ENCODE data around the gene ADGRG3. TPM values are rescaled to one million over a fixed set of nuclear protein-coding genes. Genes with fewer than 3 reads are reported as not detected.
A peak's percentile ranks its signal among the peaks of the same experiment; 100 is the strongest.

ADGRG3 gene
- total and polyA plus RNA-seq, 9 donors, result 0.04 to 1.1 (median 0.21) TPM

DNA sequence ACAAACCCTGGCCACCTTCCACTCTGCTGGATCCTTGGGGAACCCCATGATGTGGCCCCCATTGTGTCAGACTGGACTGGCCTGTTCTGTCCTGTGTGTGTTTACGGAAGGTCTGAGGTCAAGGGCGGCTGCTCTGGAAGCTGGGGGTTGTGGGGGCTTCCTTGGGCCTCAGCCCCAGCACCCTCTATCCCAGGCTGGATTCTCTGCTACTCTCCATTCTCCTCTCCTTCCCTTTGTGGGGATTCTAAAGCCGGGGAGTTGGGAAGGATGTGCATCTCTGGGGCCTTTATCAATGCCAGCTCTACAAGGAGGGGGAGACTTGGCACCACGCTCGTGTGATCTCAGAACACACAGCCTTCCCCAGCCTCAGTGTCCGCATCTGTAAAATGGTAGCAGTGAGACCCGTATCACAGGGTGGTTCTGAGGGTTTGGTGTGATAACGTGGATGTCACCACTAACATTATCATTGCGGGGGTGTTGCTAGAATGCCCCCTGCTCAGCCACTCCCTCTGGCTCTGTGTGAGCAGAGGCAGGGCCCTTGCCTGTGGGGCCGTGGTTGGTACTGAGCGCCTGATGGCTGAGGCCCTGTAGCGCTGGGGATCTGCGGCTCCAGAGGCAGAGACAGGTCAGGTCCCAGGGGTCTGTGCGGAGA lies 21.6 kb upstream of the ADGRG3 start:
- Histone ChIP-seq H3K4me3 (ENCODE audit: low read length) (no peak overlapping the region), H3K4me1 (ENCODE audit: control insufficient read depth, insufficient read depth, low read length) (peaks cover 49% of the 10 kb centered on the region)
- DNase-seq, result no peak

DNA sequence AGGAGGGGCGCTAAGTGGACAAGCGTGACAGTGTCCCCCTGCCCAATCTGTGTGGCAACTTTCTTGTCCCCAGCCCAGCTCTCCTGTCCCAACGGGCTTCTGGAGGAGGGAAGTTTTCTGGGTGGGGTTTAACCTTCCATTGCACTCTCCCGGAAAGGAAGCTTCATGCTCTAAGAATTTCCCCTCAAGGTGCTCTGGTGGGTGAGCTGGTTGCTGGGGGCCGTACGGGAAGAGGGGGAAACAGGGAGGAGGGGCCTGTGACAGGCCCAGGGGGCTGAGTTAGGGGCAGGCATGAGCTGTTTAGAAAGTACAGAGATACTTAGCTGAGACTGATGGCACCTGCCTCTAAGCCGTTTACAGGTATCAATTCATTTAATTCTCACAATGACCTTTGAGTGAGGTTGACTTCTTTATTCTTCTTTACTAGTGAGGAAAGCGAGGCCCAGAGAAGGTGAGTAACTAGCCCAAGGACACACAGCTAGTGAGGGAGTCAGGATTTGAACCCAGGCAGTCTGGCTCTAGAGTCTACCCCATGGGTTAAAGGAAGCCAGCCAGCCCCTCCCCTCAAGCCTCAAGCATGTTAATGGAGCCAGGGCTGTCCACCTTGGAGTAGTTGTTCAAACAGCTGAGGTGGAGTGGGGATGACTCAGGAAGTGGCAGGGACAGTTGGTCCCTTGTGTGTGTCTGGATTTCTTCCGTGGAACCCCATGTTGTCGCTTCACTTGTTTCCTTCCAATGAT lies 20.8 kb upstream of the ADGRG3 start:
- Histone ChIP-seq H3K9me3 (replicated peaks; ENCODE audit: control insufficient read depth, low read depth, low read length) (no peaks in the 10 kb centered on the region), H3K27me3 (ENCODE audit: control insufficient read depth, insufficient read depth, low read length) (peaks cover 2% of the 10 kb centered on the region), H3K27ac (ENCODE audit: low read length) (peak overlapping the region; percentile 85), H3K4me1 (ENCODE audit: control insufficient read depth, insufficient read depth, low read length) (peaks cover 49% of the 10 kb centered on the region), H3K36me3 (ENCODE audit: control insufficient read depth, insufficient read depth, low read length) (no peaks in the 10 kb centered on the region), H3K4me3 (ENCODE audit: low read length) (no peak overlapping the region)
- 78% methylated on average over 3 of the region's 10 CpGs for WGBS (ENCODE audit: insufficient coverage)
- no peak for DNase-seq

More for the DNA sequence above, 21.6 kb upstream of the ADGRG3 start:
- Histone ChIP-seq H3K27me3 (ENCODE audit: control insufficient read depth, insufficient read depth, low read length) (peaks cover 2% of the 10 kb centered on the region), H3K36me3 (ENCODE audit: control insufficient read depth, insufficient read depth, low read length) (no peaks in the 10 kb centered on the region), H3K9me3 (replicated peaks; ENCODE audit: control insufficient read depth, low read depth, low read length) (no peaks in the 10 kb centered on the region), H3K27ac (ENCODE audit: low read length) (peak overlapping the region; percentile 85)
- no CpG with 5 or more reads among the region's 14 CpGs for WGBS (ENCODE audit: insufficient coverage)

- Histone ChIP-seq H3K27ac (ENCODE audit: low read length) (peak overlapping the region; percentile 85), H3K36me3 (ENCODE audit: control insufficient read depth, insufficient read depth, low read length) (no peaks in the 10 kb centered on the region), H3K9me3 (replicated peaks; ENCODE audit: control insufficient read depth, low read depth, low read length) (no peaks in the 10 kb centered on the region), H3K4me1 (ENCODE audit: control insufficient read depth, insufficient read depth, low read length) (peaks cover 45% of the 10 kb centered on the region), H3K4me3 (ENCODE audit: low read length) (no peak overlapping the region), H3K27me3 (ENCODE audit: control insufficient read depth, insufficient read depth, low read length) (peaks cover 2% of the 10 kb centered on the region)
- WGBS (ENCODE audit: insufficient coverage), result 84% methylated on average over 3 of the region's 5 CpGs
- DNase-seq, result peak; percentile 66
These were observed 20.0 kb upstream of the ADGRG3 start for GRCh38 chr16:57648125-57648524.

- 45% methylated on average over 17 of the region's 18 CpGs for WGBS (ENCODE audit: insufficient coverage)
- H3K27me3 ChIP-seq (ENCODE audit: control insufficient read depth, insufficient read depth, low read length), result peaks cover 2% of the 10 kb centered on the region
- no peaks in the 10 kb centered on the region for H3K36me3 ChIP-seq (ENCODE audit: control insufficient read depth, insufficient read depth, low read length)
- DNase-seq, result peak; percentile 71
- H3K4me3 ChIP-seq (ENCODE audit: low read length), result no peak overlapping the region
- peak overlapping the region; percentile 85 for H3K27ac ChIP-seq (ENCODE audit: low read length)
- peaks cover 44% of the 10 kb centered on the region for H3K4me1 ChIP-seq (ENCODE audit: control insufficient read depth, insufficient read depth, low read length)
- H3K9me3 ChIP-seq (replicated peaks; ENCODE audit: control insufficient read depth, low read depth, low read length), result no peaks in the 10 kb centered on the region
These were observed 19.3 kb upstream of the ADGRG3 start for GRCh38 chr16:57648581-57649442.

- Histone ChIP-seq H3K36me3 (ENCODE audit: control insufficient read depth, insufficient read depth, low read length) (no peaks in the 10 kb centered on the region), H3K27me3 (ENCODE audit: control insufficient read depth, insufficient read depth, low read length) (peaks cover 2% of the 10 kb centered on the region), H3K27ac (ENCODE audit: low read length) (no peak overlapping the region), H3K4me1 (ENCODE audit: control insufficient read depth, insufficient read depth, low read length) (peaks cover 42% of the 10 kb centered on the region), H3K4me3 (ENCODE audit: low read length) (no peak overlapping the region), H3K9me3 (replicated peaks; ENCODE audit: control insufficient read depth, low read depth, low read length) (no peaks in the 10 kb centered on the region)
- 89% methylated on average over 5 of the region's 6 CpGs for WGBS (ENCODE audit: insufficient coverage)
- no peak for DNase-seq
These were observed 18.7 kb upstream of the ADGRG3 start for GRCh38 chr16:57649443-57649751.

DNA sequence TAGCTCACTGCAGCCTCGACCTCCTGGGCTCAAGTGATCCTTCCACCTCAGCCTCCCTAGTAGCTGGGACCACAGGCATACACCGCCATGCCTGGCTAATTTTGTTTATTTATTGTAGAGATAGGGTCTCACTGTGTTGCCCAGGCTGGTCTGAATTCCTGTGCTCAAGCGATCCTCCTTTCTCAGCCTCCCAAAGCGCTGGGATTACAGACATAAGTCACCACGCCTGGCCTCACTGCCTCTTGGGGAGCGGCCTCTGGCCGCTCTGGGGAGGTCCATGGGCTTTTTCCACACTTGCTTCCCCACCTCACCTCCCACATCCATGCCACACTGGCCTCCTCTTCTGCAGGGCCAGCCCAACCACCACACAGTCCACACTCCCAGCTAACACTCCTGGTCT lies 18.3 kb upstream of the ADGRG3 start:
- DNase-seq, result no peak
- Histone ChIP-seq H3K27ac (ENCODE audit: low read length) (no peak overlapping the region), H3K36me3 (ENCODE audit: control insufficient read depth, insufficient read depth, low read length) (no peaks in the 10 kb centered on the region), H3K4me3 (ENCODE audit: low read length) (no peak overlapping the region), H3K9me3 (replicated peaks; ENCODE audit: control insufficient read depth, low read depth, low read length) (no peaks in the 10 kb centered on the region), H3K27me3 (ENCODE audit: control insufficient read depth, insufficient read depth, low read length) (peaks cover 3% of the 10 kb centered on the region), H3K4me1 (ENCODE audit: control insufficient read depth, insufficient read depth, low read length) (peaks cover 39% of the 10 kb centered on the region)
- WGBS (ENCODE audit: insufficient coverage), result 97% methylated on average over 5 of the region's 7 CpGs

- H3K4me3 ChIP-seq (ENCODE audit: low read length), result no peak overlapping the region
- no peak overlapping the region for H3K27ac ChIP-seq (ENCODE audit: low read length)
- peaks cover 26% of the 10 kb centered on the region for H3K4me1 ChIP-seq (ENCODE audit: control insufficient read depth, insufficient read depth, low read length)
- H3K27me3 ChIP-seq (ENCODE audit: control insufficient read depth, insufficient read depth, low read length), result peaks cover 3% of the 10 kb centered on the region
- 77% methylated on average over 8 of the region's 10 CpGs for WGBS (ENCODE audit: insufficient coverage)
- no peaks in the 10 kb centered on the region for H3K36me3 ChIP-seq (ENCODE audit: control insufficient read depth, insufficient read depth, low read length)
- no peaks in the 10 kb centered on the region for H3K9me3 ChIP-seq (replicated peaks; ENCODE audit: control insufficient read depth, low read depth, low read length)
- no peak for DNase-seq
These were observed 16.5 kb upstream of the ADGRG3 start for GRCh38 chr16:57651344-57652333.

DNA sequence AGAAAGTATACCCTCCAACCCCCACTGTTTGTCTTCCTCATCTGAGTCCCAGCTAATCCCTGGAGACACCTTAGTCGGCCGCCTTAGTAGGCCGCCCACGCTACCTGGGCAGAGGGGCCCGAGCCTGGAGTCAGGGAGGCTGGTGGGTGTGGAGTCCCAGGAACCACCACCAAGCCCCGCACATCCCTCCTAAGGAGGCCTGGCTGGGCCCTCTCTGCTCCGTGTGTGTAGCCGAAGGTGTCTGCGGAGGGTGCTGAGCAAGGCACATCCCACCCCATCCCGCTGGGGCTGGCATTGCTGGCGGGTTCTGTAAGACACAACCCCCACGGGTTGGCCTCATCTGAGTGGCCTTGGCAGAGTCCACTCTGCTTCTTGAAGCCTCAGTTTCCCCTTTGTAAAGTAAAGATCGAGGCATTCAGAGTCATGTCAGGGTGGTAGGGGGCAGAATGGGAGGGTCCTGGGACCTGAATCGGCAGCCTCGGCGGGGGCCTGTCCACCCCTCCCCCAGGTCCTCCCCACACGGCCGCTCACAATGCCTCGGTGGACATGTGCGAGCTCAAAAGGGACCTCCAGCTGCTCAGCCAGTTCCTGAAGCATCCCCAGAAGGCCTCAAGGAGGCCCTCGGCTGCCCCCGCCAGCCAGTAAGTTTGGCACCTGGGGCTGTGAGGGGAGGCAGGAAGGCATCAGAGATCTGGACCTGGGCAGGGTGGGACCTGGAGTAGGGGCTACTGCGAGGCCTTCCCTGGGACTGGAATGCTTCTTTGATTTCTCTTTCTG lies 15.2 kb upstream of the ADGRG3 start:
- no peaks in the 10 kb centered on the region for H3K36me3 ChIP-seq (ENCODE audit: control insufficient read depth, insufficient read depth, low read length)
- no peaks in the 10 kb centered on the region for H3K9me3 ChIP-seq (replicated peaks; ENCODE audit: control insufficient read depth, low read depth, low read length)
- WGBS (ENCODE audit: insufficient coverage), result 88% methylated on average over 11 of the region's 23 CpGs
- peaks cover 17% of the 10 kb centered on the region for H3K4me1 ChIP-seq (ENCODE audit: control insufficient read depth, insufficient read depth, low read length)
- no peak for DNase-seq
- no peak overlapping the region for H3K4me3 ChIP-seq (ENCODE audit: low read length)
- H3K27me3 ChIP-seq (ENCODE audit: control insufficient read depth, insufficient read depth, low read length), result peaks cover 3% of the 10 kb centered on the region
- no peak overlapping the region for H3K27ac ChIP-seq (ENCODE audit: low read length)

DNA sequence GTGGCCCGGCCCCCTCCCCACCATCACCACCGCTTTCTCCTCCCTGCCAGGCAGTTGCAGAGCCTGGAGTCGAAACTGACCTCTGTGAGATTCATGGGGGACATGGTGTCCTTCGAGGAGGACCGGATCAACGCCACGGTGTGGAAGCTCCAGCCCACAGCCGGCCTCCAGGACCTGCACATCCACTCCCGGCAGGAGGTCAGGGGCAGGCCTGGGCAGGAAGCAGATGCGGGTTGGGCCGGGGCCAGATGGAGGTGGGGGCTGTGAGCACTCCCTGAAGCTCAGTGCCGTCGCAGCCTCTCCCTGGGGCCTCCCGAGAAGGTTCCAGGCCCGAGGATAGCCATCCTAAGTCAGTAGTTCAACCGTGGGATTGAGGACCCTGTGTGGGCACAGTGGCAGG lies 14.2 kb upstream of the ADGRG3 start:
- peaks cover 3% of the 10 kb centered on the region for H3K27me3 ChIP-seq (ENCODE audit: control insufficient read depth, insufficient read depth, low read length)
- no peak overlapping the region for H3K27ac ChIP-seq (ENCODE audit: low read length)
- H3K4me1 ChIP-seq (ENCODE audit: control insufficient read depth, insufficient read depth, low read length), result peaks cover 9% of the 10 kb centered on the region
- H3K4me3 ChIP-seq (ENCODE audit: low read length), result no peak overlapping the region
- no peak for DNase-seq
- 23% methylated on average over 8 of the region's 16 CpGs for whole genome bisulfite sequencing (ENCODE audit: insufficient coverage)
- no peaks in the 10 kb centered on the region for H3K9me3 ChIP-seq (replicated peaks; ENCODE audit: control insufficient read depth, low read depth, low read length)
- H3K36me3 ChIP-seq (ENCODE audit: control insufficient read depth, insufficient read depth, low read length), result no peaks in the 10 kb centered on the region
